TTC549 (cell line): ENCODE measurements around the gene PCDHA9.
"Not testable (repeated sequence)": the region's sequence is repeated elsewhere in the genome, so short reads cannot be mapped to it uniquely, and the experiment has no call there.

Experiments used
- FAIRE-seq: peaks from 2 replicates; lab custom pipeline; 2012; peaks lifted over from hg19 to GRCh38; lab: Jason Lieb, UNC

Gene PCDHA9, protein sequence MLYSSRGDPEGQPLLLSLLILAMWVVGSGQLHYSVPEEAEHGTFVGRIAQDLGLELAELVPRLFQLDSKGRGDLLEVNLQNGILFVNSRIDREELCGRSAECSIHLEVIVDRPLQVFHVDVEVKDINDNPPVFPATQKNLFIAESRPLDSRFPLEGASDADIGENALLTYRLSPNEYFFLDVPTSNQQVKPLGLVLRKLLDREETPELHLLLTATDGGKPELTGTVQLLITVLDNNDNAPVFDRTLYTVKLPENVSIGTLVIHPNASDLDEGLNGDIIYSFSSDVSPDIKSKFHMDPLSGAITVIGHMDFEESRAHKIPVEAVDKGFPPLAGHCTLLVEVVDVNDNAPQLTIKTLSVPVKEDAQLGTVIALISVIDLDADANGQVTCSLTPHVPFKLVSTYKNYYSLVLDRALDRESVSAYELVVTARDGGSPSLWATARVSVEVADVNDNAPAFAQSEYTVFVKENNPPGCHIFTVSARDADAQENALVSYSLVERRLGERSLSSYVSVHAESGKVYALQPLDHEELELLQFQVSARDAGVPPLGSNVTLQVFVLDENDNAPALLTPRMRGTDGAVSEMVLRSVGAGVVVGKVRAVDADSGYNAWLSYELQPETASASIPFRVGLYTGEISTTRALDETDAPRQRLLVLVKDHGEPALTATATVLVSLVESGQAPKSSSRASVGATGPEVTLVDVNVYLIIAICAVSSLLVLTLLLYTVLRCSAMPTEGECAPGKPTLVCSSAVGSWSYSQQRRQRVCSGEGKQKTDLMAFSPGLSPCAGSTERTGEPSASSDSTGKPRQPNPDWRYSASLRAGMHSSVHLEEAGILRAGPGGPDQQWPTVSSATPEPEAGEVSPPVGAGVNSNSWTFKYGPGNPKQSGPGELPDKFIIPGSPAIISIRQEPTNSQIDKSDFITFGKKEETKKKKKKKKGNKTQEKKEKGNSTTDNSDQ

DNA sequence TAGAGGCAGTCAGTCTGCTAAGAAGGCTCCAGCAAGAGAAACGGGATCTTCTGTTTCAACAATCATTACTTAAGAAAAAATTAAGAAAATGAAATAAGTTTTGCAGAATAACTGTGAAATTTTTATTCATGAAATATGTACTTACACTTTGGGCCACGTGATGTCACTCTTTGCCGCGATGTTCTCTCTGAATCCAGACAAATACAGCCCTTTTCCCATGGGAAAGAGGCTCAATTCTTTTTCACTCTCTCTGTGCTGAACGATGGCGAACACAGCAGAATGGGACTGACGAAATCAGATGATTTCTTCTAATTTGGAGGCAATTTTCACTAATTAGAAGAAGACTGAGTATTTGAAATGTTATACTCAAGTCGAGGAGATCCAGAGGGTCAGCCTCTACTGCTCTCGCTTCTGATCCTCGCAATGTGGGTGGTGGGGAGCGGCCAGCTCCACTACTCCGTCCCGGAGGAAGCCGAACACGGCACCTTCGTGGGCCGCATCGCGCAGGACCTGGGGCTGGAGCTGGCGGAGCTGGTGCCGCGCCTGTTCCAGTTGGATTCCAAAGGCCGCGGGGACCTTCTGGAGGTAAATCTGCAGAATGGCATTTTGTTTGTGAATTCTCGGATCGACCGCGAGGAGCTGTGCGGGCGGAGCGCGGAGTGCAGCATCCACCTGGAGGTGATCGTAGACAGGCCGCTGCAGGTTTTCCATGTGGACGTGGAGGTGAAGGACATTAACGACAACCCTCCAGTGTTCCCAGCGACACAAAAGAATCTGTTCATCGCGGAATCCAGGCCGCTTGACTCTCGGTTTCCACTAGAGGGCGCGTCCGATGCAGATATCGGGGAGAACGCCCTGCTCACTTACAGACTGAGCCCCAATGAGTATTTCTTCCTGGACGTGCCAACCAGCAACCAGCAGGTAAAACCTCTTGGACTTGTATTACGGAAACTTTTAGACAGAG lies at the start of gene PCDHA9:
PCDHA9 (plus strand) TSS at position 244 of the 964 bp plus-strand sequence; CDS start at position 358, 114 bp downstream.
- FAIRE-seq = not testable (repeated sequence)

DNA sequence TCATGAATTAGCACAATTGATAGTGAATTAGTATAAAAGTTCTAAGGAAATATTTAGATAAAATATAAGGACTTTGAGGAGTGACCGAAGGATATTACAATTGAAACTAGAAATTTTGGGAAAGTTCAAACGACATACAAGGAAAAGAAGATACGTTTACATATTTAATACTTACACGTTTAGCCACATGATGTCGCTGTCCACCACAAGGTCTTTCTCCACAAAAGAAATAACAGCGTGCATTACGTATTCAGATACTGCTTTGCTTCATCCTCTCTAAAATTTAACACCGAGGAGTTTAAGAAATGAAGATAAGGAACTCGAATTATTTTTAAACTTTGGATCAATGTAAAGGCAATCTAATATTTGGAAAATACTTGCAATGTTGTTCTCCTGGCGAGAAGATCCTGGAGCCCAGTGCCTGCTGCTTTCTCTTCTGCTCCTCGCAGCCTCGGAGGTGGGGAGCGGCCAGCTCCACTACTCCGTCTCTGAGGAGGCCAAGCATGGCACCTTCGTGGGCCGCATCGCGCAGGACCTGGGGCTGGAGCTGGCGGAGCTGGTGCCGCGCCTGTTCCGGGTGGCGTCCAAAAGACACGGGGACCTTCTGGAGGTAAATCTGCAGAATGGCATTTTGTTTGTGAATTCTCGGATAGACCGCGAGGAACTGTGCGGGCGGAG lies 47.2 kb upstream of the PCDHA9 start, which contains the start of gene PCDHA3:
PCDHA3 (plus strand) TSS at position 242 of the 678 bp plus-strand sequence.
- FAIRE-seq = peak; percentile 9

DNA sequence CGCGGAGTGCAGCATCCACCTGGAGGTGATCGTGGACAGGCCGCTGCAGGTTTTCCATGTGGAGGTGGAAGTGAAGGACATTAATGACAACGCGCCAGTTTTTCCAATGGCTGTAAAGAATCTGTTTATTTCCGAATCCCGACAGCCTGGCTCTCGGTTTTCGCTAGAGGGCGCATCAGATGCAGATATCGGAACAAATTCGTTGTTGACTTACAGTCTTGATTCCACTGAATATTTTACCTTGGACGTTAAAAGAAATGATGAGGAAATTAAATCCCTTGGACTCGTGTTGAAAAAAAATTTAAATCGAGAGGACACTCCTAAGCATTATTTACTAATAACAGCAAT lies 46.7 kb upstream of the PCDHA9 start:
- FAIRE-seq = no peak

DNA sequence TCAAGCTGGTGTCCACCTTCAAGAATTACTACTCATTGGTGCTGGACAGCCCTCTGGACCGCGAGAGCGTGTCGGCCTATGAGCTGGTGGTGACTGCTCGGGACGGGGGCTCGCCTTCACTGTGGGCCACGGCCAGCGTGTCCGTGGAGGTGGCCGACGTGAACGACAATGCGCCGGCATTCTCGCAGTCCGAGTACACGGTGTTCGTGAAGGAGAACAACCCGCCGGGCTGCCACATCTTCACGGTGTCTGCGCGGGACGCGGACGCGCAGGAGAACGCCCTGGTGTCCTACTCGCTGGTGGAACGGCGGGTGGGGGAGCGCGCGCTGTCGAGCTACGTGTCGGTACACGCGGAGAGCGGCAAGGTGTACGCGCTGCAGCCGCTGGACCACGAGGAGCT lies 45.8 kb upstream of the PCDHA9 start:
- FAIRE-seq = not testable (repeated sequence)

DNA sequence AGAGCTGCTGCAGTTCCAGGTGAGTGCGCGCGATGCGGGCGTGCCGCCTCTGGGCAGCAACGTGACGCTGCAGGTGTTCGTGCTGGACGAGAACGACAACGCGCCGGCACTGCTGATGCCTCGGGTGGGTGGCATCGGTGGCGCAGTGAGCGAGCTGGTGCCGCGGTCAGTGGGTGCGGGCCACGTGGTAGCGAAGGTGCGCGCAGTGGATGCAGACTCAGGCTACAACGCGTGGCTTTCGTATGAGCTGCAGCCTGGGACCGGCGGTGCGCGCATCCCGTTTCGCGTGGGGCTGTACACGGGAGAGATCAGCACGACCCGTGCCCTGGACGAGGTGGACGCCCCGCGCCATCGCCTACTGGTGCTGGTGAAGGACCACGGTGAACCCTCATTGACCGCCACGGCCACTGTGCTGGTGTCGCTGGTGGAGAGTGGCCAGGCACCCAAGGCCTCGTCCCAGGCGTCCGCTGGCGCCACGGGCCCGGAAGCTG lies 45.4 kb upstream of the PCDHA9 start:
- no peak for FAIRE-seq

DNA sequence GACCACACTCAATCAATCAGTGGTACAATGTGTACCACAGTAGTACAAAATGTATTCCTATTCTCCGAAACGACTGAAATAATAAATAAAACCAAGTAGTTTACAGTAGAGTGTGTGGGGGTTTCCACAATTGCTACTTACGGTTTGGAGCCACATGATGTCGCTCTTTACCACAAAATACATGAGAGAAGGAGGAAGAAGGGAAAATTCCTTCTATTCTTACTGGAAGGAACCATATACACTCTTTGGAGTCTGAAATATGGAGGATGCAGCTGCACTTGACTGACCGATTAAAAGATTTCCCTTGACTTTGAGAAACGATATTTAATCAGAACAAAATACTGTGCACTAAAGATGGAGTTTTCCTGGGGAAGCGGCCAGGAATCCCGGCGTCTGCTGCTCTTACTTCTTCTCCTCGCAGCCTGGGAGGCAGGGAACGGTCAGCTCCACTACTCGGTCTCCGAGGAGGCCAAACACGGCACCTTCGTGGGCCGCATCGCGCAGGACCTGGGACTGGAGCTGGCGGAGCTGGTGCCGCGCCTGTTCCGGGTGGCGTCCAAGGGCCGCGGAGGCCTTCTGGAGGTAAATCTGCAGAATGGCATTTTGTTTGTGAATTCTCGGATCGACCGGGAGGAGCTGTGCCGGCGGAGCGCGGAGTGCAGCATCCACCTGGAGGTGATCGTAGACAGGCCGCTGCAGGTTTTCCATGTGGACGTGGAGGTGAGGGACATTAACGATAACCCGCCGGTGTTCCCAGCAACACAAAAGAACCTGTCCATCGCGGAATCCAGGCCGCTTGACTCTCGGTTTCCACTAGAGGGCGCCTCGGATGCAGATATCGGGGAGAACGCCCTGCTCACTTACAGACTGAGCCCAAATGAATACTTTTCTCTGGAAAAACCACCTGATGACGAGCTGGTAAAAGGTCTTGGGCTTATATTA lies 41.1 kb upstream of the PCDHA9 start, which contains the start of gene PCDHA4:
PCDHA4 (plus strand) TSS at position 235 of the 942 bp plus-strand sequence.
- FAIRE-seq = no peak

DNA sequence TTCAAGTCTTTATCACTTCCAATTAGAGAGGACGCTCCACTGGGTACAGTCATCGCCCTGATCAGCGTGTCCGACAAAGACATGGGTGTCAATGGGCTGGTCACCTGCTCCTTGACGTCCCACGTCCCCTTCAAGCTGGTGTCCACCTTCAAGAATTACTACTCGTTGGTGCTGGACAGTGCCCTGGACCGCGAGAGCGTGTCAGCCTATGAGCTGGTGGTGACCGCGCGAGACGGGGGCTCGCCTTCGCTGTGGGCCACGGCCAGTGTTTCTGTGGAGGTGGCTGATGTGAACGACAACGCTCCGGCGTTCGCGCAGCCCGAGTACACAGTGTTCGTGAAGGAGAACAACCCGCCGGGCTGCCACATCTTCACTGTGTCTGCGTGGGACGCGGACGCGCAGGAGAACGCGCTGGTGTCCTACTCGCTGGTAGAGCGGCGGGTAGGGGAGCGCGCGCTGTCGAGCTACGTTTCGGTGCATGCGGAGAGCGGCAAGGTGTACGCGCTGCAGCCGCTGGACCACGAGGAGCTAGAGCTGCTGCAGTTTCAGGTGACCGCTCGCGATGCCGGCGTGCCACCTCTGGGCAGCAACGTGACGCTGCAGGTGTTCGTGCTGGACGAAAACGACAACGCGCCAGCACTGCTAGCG lies 39.8 kb upstream of the PCDHA9 start:
- FAIRE-seq = not testable (repeated sequence)

DNA sequence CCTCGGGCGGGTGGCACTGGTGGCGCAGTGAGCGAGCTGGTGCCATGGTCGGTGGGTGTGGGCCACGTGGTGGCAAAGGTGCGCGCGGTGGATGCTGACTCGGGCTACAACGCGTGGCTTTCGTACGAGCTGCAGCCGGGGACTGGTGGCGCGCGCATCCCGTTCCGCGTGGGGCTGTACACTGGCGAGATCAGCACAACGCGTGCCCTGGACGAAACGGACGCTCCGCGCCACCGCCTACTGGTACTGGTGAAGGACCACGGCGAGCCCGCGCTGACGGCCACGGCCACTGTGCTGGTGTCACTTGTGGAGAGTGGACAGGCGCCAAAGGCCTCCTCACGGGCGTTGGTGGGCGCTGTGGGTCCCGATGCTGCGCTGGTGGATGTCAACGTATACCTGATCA lies 39.3 kb upstream of the PCDHA9 start:
- FAIRE-seq = no peak

DNA sequence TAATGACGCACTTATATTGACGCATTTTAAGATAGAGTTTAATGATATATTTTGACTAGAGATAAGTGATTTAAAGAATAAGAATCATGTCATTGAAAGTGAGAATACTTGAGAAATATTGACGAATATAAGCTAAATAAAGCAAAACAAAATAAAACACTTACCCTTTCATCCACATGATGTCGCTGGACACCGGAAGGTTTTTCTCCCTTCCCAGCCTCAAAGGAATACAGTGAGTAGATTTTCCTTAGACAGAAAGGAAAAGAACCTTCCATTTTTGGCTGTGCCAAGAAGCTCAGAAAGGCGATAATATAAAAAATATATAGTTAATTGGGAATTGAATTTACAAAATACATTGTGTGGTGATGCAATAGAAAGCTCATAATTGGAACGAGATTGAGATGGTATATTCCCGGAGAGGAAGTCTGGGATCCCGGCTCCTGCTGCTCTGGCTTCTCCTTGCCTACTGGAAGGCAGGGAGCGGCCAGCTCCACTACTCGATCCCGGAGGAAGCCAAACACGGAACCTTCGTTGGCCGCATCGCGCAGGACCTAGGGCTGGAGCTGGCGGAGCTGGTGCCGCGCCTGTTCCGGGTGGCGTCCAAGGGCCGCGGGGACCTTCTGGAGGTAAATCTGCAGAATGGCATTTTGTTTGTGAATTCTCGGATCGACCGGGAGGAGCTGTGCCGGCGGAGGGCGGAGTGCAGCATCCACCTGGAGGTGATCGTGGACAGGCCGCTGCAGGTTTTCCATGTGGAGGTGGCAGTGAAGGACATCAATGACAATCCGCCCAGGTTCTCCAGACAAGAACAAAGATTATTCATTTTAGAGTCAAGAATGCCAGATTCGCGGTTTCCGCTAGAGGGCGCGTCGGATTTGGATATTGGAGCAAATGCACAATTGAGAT lies 26.6 kb upstream of the PCDHA9 start, which contains the start of gene PCDHA5:
PCDHA5 (plus strand) TSS at position 239 of the 906 bp plus-strand sequence.
- peak; percentile 96 for FAIRE-seq

DNA sequence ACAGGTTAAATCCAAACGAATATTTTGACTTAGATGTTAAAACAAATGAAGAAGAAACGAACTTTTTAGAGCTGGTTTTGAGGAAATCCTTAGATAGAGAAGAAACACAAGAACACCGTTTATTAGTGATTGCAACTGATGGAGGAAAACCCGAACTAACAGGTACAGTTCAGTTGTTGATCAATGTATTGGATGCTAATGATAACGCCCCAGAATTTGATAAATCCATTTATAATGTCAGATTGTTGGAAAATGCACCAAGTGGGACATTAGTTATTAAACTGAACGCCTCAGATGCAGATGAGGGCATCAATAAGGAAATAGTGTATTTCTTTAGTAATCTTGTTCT lies 25.9 kb upstream of the PCDHA9 start:
- FAIRE-seq = no peak

DNA sequence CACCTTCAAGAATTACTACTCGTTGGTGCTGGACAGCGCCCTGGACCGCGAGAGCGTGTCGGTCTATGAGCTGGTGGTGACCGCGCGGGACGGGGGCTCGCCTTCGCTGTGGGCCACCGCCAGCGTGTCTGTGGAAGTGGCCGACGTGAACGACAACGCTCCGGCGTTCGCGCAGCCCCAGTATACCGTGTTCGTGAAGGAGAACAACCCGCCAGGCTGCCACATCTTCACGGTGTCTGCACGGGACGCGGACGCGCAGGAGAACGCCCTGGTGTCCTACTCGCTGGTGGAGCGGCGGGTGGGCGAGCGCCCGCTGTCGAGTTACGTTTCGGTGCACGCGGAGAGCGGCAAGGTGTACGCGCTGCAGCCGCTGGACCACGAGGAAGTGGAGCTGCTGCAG lies 25.2 kb upstream of the PCDHA9 start:
- not testable (repeated sequence) for FAIRE-seq

DNA sequence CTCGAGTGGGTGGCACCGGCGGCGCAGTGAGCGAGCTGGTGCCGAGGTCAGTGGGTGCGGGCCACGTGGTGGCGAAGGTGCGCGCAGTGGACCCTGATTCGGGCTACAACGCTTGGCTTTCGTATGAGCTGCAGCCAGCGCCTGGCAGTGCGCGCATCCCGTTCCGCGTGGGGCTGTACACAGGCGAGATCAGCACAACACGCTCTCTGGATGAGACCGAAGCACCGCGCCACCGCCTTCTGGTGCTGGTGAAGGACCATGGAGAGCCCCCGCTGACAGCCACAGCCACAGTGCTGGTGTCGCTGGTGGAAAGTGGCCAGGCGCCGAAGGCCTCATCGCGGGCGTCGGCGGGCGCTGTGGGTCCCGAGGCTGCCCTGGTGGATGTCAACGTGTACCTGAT lies 24.7 kb upstream of the PCDHA9 start:
- FAIRE-seq = no peak

DNA sequence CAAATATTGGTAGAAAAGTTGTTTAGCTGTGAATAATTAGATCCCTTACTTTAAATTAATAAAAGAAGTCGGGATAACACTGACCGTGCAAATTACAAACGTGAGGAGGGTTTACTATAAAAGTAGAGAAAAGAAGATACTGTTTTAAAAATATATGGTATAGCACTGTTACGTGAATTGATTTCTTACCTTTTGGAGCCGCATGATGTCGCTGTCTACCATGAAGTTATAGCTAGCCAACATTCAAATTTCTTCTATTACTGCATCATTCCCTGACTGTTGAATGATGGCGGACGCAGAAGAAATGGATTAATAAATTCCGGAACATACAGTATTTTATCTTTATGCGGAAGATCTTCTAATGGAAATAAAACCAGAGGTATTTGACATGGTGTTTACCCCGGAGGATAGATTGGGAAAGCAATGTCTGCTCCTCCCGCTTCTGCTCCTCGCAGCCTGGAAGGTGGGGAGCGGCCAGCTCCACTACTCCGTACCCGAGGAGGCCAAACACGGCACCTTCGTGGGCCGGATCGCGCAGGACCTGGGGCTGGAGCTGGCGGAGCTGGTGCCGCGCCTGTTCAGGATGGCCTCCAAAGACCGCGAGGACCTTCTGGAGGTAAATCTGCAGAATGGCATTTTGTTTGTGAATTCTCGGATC lies 20.3 kb upstream of the PCDHA9 start, which contains the start of gene PCDHA6:
PCDHA6 (plus strand) TSS at position 257 of the 658 bp plus-strand sequence; CDS start at position 389, 132 bp downstream.
- FAIRE-seq = no peak

DNA sequence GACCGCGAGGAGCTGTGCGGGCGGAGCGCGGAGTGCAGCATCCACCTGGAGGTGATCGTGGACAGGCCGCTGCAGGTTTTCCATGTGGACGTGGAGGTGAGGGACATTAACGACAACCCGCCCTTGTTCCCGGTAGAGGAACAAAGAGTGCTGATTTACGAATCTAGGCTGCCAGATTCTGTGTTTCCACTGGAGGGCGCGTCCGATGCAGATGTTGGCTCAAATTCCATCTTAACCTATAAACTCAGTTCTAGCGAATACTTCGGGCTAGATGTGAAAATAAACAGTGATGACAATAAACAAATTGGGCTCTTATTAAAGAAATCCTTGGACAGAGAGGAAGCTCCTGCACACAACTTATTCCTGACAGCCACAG lies 19.8 kb upstream of the PCDHA9 start:
- FAIRE-seq = no peak

DNA sequence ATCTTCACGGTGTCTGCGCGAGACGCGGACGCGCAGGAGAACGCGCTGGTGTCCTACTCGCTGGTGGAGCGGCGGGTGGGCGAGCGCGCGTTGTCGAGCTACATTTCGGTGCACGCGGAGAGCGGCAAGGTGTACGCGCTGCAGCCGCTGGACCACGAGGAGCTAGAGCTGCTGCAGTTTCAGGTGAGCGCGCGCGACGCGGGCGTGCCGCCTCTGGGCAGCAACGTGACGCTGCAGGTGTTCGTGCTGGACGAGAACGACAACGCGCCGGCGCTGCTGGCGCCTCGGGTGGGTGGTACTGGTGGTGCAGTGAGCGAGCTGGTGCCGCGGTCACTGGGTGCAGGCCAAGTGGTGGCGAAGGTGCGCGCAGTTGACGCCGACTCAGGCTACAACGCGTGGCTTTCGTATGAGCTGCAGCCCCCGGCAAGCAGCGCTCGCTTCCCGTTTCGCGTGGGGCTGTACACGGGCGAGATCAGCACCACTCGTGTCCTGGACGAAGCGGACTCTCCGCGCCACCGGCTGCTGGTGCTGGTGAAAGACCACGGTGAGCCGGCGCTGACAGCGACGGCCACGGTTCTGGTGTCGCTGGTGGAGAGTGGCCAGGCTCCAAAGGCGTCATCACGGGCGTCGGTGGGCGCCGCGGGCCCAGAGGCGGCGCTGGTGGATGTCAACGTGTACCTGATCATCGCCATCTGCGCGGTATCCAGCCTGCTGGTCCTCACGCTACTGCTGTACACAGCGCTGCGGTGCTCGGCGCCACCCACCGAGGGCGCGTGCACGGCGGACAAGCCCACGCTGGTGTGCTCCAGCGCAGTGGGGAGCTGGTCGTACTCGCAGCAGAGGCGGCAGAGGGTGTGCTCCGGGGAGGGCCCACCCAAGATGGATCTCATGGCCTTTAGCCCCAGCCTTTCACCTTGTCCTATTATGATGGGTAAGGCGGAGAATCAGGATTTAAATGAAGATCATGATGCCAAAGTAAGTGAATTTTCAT lies 18.4 kb upstream of the PCDHA9 start:
- FAIRE-seq = not testable (repeated sequence)

DNA sequence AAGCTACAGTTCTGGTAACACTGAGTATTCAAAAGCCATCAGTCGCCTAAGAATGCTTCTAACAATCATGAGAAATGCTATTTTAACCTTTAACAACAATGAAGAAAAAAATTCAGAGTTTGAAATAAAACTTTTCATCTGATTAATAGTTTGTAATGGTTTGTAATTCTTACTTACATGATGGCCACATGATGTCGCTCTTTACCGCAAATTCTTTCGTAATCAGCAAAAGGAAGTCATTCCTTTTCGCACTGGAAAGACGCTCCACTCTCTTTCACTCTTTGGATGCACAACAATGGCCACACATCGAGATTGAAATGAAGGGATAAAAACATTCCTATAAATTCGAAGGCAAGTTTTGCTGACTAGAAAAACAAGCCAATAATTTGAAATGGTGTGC lies 14.2 kb upstream of the PCDHA9 start, which contains the start of gene PCDHA7:
PCDHA7 (plus strand) TSS at position 277 of the 400 bp plus-strand sequence; CDS start at position 392, 115 bp downstream.
- FAIRE-seq = peak; percentile 85
